ENCODE measurements around the gene VEPH1.

DNA sequence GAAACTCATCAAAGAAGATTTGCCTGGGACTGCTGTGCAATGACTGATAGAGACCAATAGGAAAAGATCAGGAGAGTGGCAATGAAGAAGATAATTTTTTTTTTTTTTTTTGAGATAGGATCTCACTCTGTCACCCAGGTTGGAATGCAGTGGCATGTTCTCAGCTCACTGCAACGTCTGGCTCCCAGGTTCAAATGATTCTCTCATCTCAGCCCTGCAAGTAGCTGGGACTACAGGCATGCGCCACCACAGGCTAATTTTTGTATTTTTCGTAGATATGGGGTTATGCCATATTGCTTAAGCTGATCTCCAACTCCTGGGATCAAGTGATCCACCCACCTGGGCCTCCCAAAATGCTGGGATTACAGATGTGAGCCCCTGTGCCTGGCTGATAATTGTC is 226.4 kb downstream of the VEPH1 start:
- no peak for TF ChIP-seq POLR2A (IDR thresholded peaks at IDR 0.05)
- TF ChIP-seq, protein P1, sequence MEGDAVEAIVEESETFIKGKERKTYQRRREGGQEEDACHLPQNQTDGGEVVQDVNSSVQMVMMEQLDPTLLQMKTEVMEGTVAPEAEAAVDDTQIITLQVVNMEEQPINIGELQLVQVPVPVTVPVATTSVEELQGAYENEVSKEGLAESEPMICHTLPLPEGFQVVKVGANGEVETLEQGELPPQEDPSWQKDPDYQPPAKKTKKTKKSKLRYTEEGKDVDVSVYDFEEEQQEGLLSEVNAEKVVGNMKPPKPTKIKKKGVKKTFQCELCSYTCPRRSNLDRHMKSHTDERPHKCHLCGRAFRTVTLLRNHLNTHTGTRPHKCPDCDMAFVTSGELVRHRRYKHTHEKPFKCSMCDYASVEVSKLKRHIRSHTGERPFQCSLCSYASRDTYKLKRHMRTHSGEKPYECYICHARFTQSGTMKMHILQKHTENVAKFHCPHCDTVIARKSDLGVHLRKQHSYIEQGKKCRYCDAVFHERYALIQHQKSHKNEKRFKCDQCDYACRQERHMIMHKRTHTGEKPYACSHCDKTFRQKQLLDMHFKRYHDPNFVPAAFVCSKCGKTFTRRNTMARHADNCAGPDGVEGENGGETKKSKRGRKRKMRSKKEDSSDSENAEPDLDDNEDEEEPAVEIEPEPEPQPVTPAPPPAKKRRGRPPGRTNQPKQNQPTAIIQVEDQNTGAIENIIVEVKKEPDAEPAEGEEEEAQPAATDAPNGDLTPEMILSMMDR (IDR thresholded peaks at IDR 0.05): no peak

All from testis (tissue), 2 donors.